ENCODE data around the gene ANGPTL4. TPM values are rescaled to one million over a fixed set of nuclear protein-coding genes. Genes with fewer than 3 reads are reported as not detected.

Gene ANGPTL4
- total RNA-seq, 1 donor, result 1.1 TPM

DNA sequence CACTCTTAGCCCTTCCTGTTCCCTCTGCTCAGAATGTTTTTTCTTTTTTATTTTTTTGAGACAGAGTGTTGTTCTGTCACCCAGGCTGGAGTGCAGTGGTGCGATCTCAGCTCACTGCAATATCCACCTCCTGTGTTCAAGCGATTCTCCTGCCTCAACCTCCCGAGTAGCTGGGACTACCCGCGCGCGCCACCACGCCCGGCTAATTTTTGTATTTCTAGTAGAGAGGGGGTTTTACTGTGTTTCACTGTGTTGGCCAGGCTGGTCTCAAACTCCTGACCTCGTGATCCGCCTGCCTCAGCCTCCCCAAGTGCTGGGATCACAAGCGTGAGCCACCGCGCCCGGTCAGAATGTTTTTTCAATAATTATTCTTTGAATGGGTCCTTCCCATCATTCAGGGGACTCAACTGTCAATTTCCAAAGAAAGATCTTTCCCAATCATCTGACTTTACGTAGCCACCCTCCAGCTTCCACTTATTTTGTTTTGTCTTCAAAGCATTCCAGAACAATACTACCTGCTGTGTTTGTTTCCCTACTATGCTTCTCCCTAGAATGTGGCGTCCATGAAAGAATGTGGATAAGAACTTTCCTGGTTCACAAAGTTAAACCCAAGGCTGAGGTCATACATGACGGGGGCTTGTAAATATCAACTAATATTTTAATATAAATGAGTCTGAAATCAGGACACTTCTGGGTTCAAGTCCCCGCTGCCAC lies 44.0 kb upstream of the ANGPTL4 start:
- H4K20me1 ChIP-seq (ENCODE audit: insufficient read depth, low read length), result peaks cover 29% of the 10 kb centered on the region
- peak overlapping the region; percentile 83 for H3K27ac ChIP-seq (ENCODE audit: low read depth, low read length)
- H3K9me3 ChIP-seq (ENCODE audit: low read depth, low read length), result no peaks in the 10 kb centered on the region
- no peak for DNase-seq (ENCODE audit: insufficient read length, low spot score, missing footprints)
- peak overlapping the region; percentile 96 for H3K4me3 ChIP-seq (ENCODE audit: insufficient read depth, low read length)
- peaks cover 43% of the 10 kb centered on the region for H3K79me2 ChIP-seq (ENCODE audit: insufficient read depth, low read length)
- peak overlapping the region; percentile 85 for H2AFZ ChIP-seq (ENCODE audit: low read length)
- H3K27me3 ChIP-seq (ENCODE audit: insufficient read depth, low read length), result no peaks in the 10 kb centered on the region
- H3K36me3 ChIP-seq (ENCODE audit: insufficient read depth, low read length), result peaks cover 34% of the 10 kb centered on the region
- H3K4me2 ChIP-seq (ENCODE audit: insufficient read depth, low read length), result peak overlapping the region; percentile 97
- peaks cover 25% of the 10 kb centered on the region for H3K4me1 ChIP-seq (ENCODE audit: insufficient read depth, low read length)
- TF ChIP-seq, protein P1, sequence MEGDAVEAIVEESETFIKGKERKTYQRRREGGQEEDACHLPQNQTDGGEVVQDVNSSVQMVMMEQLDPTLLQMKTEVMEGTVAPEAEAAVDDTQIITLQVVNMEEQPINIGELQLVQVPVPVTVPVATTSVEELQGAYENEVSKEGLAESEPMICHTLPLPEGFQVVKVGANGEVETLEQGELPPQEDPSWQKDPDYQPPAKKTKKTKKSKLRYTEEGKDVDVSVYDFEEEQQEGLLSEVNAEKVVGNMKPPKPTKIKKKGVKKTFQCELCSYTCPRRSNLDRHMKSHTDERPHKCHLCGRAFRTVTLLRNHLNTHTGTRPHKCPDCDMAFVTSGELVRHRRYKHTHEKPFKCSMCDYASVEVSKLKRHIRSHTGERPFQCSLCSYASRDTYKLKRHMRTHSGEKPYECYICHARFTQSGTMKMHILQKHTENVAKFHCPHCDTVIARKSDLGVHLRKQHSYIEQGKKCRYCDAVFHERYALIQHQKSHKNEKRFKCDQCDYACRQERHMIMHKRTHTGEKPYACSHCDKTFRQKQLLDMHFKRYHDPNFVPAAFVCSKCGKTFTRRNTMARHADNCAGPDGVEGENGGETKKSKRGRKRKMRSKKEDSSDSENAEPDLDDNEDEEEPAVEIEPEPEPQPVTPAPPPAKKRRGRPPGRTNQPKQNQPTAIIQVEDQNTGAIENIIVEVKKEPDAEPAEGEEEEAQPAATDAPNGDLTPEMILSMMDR (IDR thresholded peaks at IDR 0.05; ENCODE audit: extremely low read depth, low read depth, low read length), result no peak

DNA sequence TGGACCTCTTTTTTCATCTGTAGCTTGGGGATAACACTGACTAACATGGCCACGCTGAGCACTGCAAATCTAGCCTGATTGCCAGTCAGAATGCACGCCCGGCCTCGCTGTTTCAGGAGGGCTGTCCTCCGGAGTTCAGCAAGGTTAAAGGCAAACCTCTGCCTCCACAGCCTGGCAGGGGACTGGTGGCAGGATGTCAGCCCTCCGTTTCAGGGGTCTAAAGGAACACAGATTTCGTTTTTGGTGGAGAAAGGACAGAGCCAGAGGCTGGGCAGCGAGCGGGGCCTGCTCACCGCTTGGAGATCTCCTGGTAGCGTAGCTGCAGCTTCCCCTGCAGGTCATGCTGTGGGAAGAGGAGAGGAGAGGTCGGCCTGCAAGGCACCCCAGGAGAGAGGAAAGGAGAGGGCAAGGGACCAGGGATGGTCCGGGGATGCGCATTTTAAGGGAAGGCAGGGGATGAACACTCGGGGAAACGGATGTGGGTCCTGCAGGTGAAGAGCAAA lies 43.3 kb upstream of the ANGPTL4 start:
- Histone ChIP-seq H3K79me2 (ENCODE audit: insufficient read depth, low read length) (peaks cover 43% of the 10 kb centered on the region), H4K20me1 (ENCODE audit: insufficient read depth, low read length) (peaks cover 29% of the 10 kb centered on the region), H3K9me3 (ENCODE audit: low read depth, low read length) (no peaks in the 10 kb centered on the region), H2AFZ (ENCODE audit: low read length) (peak overlapping the region; percentile 85), H3K36me3 (ENCODE audit: insufficient read depth, low read length) (peaks cover 28% of the 10 kb centered on the region), H3K4me3 (ENCODE audit: insufficient read depth, low read length) (peak overlapping the region; percentile 96), H3K27me3 (ENCODE audit: insufficient read depth, low read length) (no peaks in the 10 kb centered on the region), H3K4me1 (ENCODE audit: insufficient read depth, low read length) (peaks cover 25% of the 10 kb centered on the region), H3K4me2 (ENCODE audit: insufficient read depth, low read length) (peak overlapping the region; percentile 97), H3K27ac (ENCODE audit: low read depth, low read length) (peak overlapping the region; percentile 83)
- TF ChIP-seq, protein P1 (IDR thresholded peaks at IDR 0.05; ENCODE audit: extremely low read depth, low read depth, low read length), result no peak
- peak; percentile 86 for DNase-seq (ENCODE audit: insufficient read length, low spot score, missing footprints)

DNA sequence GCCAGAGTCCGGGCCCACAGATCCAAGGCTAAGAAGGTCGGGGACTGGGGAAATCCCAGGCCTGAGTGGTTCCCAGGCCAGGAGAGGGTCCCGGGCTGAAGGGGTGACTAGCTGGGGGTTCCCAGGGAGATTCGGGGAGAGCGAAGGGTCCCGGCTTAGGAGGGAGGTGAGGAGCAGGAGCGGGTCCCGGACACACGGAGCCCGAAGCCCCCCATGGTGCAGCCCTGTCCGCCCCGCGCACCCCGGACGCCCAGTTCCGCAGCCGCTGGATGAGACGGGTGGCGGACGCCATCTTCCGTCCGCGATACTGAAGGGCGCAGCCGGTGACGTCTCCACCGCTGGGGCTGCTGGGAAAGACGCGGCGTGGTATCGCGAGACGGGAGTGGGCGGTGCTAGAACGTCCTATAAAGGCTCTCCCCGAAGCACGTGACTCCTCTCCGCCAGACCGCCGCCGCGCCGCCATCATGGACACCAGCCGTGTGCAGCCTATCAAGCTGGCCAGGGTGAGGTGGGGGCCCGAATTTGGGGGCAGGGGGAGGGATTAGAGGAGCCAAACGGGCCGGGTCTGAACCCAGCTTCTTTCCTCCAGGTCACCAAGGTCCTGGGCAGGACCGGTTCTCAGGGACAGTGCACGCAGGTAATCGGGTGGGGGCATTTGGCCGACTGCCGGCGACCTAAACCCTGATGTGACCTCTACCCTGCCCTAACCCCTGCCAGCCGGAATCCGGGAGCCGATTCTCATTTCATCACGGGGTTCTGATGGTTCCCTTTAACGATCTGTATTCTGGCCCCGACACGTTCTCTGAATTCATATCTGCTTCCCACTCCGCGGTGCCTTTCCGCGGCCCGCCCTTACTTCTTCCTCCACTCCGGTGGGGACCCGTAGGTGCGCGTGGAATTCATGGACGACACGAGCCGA lies 42.6 kb upstream of the ANGPTL4 start, which contains the start of the genes NDUFA7 and RPS28:
TSS of gene NDUFA7 (minus strand) at position 309 of the 919 bp plus-strand sequence. CDS start at position 292, 17 bp downstream.
TSS of gene RPS28 (plus strand) at position 430 of the 919 bp plus-strand sequence. CDS start at position 465, 35 bp downstream.
- TF ChIP-seq, protein P1 (IDR thresholded peaks at IDR 0.05; ENCODE audit: extremely low read depth, low read depth, low read length), result peak; percentile 13
- Histone ChIP-seq H3K27me3 (ENCODE audit: insufficient read depth, low read length) (no peaks in the 10 kb centered on the region), H3K27ac (ENCODE audit: low read depth, low read length) (peak within 1 kb of the TSS; percentile 83), H3K4me1 (ENCODE audit: insufficient read depth, low read length) (peaks cover 25% of the 10 kb centered on the region), H3K9me3 (ENCODE audit: low read depth, low read length) (no peaks in the 10 kb centered on the region), H3K36me3 (ENCODE audit: insufficient read depth, low read length) (peaks cover 24% of the 10 kb centered on the region), H2AFZ (ENCODE audit: low read length) (peak within 1 kb of the TSS; percentile 85), H3K4me2 (ENCODE audit: insufficient read depth, low read length) (peak within 1 kb of the TSS; percentile 97), H4K20me1 (ENCODE audit: insufficient read depth, low read length) (peaks cover 29% of the 10 kb centered on the region), H3K79me2 (ENCODE audit: insufficient read depth, low read length) (peaks cover 43% of the 10 kb centered on the region), H3K4me3 (ENCODE audit: insufficient read depth, low read length) (peak within 1 kb of the TSS; percentile 96)
- DNase-seq (ENCODE audit: insufficient read length, low spot score, missing footprints), result peak; percentile 99
